ENCODE results near the gene TXNRD1.
A peak's percentile ranks its signal among the peaks of the same experiment; 100 is the strongest.

DNA sequence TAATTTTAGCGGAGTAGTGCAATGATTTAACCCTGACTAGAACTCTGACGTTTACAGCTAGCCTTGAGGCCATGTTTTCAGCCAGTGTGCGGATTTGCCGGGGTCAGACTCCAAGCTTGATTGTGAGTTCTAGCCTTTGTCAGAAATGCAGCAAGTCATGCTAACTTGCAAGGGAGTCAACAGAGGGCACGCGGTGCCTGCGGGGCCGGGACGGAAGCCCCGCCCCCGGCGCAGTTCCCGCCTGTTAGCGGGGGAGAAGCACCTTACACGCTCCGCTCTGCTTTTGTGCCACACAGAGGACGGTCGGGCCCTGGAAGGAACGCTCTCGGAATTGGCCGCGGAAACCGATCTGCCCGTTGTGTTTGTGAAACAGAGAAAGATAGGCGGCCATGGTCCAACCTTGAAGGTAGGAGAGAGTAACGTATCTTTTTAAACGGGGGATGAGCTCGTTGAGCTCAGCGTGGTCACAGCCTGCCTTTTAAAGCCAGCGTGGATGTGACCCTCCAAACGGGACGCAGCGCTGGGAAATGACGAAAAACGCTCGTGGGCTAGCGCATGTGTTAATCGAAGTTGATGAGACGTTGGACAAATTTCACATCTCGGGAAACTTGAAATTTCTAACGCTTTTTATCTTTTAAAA, 73.2 kb downstream of the TXNRD1 start:
- TF ChIP-seq POLR2A (IDR thresholded peaks at IDR 0.05; ENCODE audit: low read length) (peak; percentile 86), GATA1 (IDR thresholded peaks at IDR 0.05; ENCODE audit: low read depth, low read length) (no peak)

Measured in erythroblast (primary cell).